Measurements from ENCODE around the gene LRRC38. TPM values are rescaled to one million over a fixed set of nuclear protein-coding genes. Genes with fewer than 3 reads are reported as not detected.

LRRC38 gene
- total and polyA plus RNA-seq, 2 of the 13 experiments (the other 11 are each of a cell fraction or from before 2014, with no cell fraction given): not detected

- Histone ChIP-seq H3K4me2 (ENCODE audit: low read depth, low read length) (no peak overlapping the region), H3K27ac (ENCODE audit: extremely low read length, insufficient read depth, low read length) (no peak overlapping the region), H3K79me2 (ENCODE audit: insufficient read depth, low read length) (no peaks in the 10 kb centered on the region), H3K4me3 (replicated peaks in 1 of 3; ENCODE audit: insufficient read depth in 1 of 3, low read depth in 2 of 3, low read length in 3 of 3) (no peak overlapping the region), H3K27me3 (ENCODE audit: control insufficient read depth in 1 of 2, insufficient read depth in 2 of 2, low read length in 2 of 2) (peaks cover 0 to 18% of the 10 kb centered on the region in 2 experiments; a peak in 2 of 5 replicates), H3K9ac (ENCODE audit: insufficient read depth, low read depth, low read length) (no peak overlapping the region), H2AFZ (ENCODE audit: low read length) (no peak overlapping the region), H3K9me3 (ENCODE audit: low read length) (0 out of 2 replicates have a peak, but pooled peaks cover 2% of the 10 kb centered on the region), H4K20me1 (ENCODE audit: insufficient read depth, low read length) (no peaks in the 10 kb centered on the region), H3K4me1 (ENCODE audit: insufficient read depth, low read length) (no peaks in the 10 kb centered on the region), H3K36me3 (replicated peaks in 1 of 2; ENCODE audit: control insufficient read depth in 1 of 2, insufficient read depth in 2 of 2, low read length in 2 of 2) (no peaks in the 10 kb centered on the region)
- no TSS peak for BruUV-seq (replicated peaks)
- CTCF ChIA-PET (ENCODE audit: low intra/inter-chr PET ratio, low total read pairs): no interaction called here
- FAIRE-seq (no peak), DNase-seq (ENCODE audit: low spot score) (no peak), ATAC-seq (no peak)
- intact Hi-C loops (cut with micrococcal nuclease; ENCODE audit: unreplicated experiment) (no loop called here), in situ Hi-C loops (cut with HindIII; ENCODE audit: extremely low pct_ligation_motif_present, low pct_unique_long_range_greater_than_20kb) (no loop called here)
- 0% methylated on average over 6 of the region's 8 CpGs for WGBS (ENCODE audit: low lambda C conversion rate)
- POLR2A ChIA-PET: no interaction called here
- TF ChIP-seq MTF1 (CRISPR knock-in tag; IDR thresholded peaks at IDR 0.05) (no peak), CREB1 (IDR thresholded peaks at IDR 0.05) (peak; percentile 60; the same call in 1 of the 2 replicates), CREB1 (CRISPR knock-in tag; IDR thresholded peaks at IDR 0.05) (no peak)
These were observed 10.1 kb upstream of the LRRC38 start for GRCh38 chr1:13523780-13524477.

- in situ Hi-C loops (cut with HindIII; ENCODE audit: extremely low pct_ligation_motif_present, low pct_unique_long_range_greater_than_20kb) (no loop called here), intact Hi-C loops (cut with micrococcal nuclease; ENCODE audit: unreplicated experiment) (no loop called here)
- no peak for DNase-seq (ENCODE audit: low spot score)
- Histone ChIP-seq H2AFZ (ENCODE audit: low read length) (no peak overlapping the region), H3K4me2 (ENCODE audit: low read depth, low read length) (no peak overlapping the region), H3K27me3 (ENCODE audit: control insufficient read depth in 1 of 2, insufficient read depth in 2 of 2, low read length in 2 of 2) (peaks cover 0 to 11% of the 10 kb centered on the region in 2 experiments; a peak in 2 of 5 replicates), H3K4me1 (ENCODE audit: insufficient read depth, low read length) (no peaks in the 10 kb centered on the region), H3K9ac (ENCODE audit: insufficient read depth, low read depth, low read length) (no peak overlapping the region), H3K36me3 (replicated peaks in 1 of 2; ENCODE audit: control insufficient read depth in 1 of 2, insufficient read depth in 2 of 2, low read length in 2 of 2) (no peaks in the 10 kb centered on the region), H3K4me3 (replicated peaks in 1 of 3; ENCODE audit: insufficient read depth in 1 of 3, low read depth in 2 of 3, low read length in 3 of 3) (no peak overlapping the region), H3K79me2 (ENCODE audit: insufficient read depth, low read length) (no peaks in the 10 kb centered on the region), H3K9me3 (ENCODE audit: low read length) (0 out of 2 replicates have a peak, but pooled peaks cover 5% of the 10 kb centered on the region), H3K27ac (ENCODE audit: extremely low read length, insufficient read depth, low read length) (no peak overlapping the region), H4K20me1 (ENCODE audit: insufficient read depth, low read length) (no peaks in the 10 kb centered on the region)
- CTCF ChIA-PET (ENCODE audit: low intra/inter-chr PET ratio, low total read pairs): no interaction called here
- no peak for ATAC-seq
- 55% methylated on average over 5 of the region's 12 CpGs for WGBS (ENCODE audit: low lambda C conversion rate)
- TF ChIP-seq LBX2 (CRISPR knock-in tag; IDR thresholded peaks at IDR 0.05; ENCODE audit: borderline replicate concordance) (no peak), IRX3 (CRISPR knock-in tag; IDR thresholded peaks at IDR 0.05; ENCODE audit: borderline replicate concordance, low read depth) (no peak), KLF6 (CRISPR knock-in tag; IDR thresholded peaks at IDR 0.05) (no peak), JDP2 (CRISPR knock-in tag; IDR thresholded peaks at IDR 0.05; ENCODE audit: borderline replicate concordance) (no peak), IRF1 (CRISPR knock-in tag; IDR thresholded peaks at IDR 0.05; ENCODE audit: low read depth) (no peak), BORCS8-MEF2B (CRISPR knock-in tag; IDR thresholded peaks at IDR 0.05) (no peak), PRPF4 (IDR thresholded peaks at IDR 0.05; ENCODE audit: low read depth, low read length, poor library complexity, severe bottlenecking) (no peak), RXRB (CRISPR knock-in tag; IDR thresholded peaks at IDR 0.05; ENCODE audit: borderline replicate concordance) (no peak), ZBTB2 (CRISPR knock-in tag; IDR thresholded peaks at IDR 0.05; ENCODE audit: low read depth) (no peak), FOXK2 (IDR thresholded peaks at IDR 0.05) (no peak), NCOR1 (IDR thresholded peaks at IDR 0.05; ENCODE audit: borderline replicate concordance, low read length) (no peak), ZNF337 (CRISPR knock-in tag; IDR thresholded peaks at IDR 0.05; ENCODE audit: borderline replicate concordance, low read depth) (no peak), ZMYM3 (CRISPR knock-in tag; IDR thresholded peaks at IDR 0.05) (no peak), ZSCAN25 (CRISPR knock-in tag; IDR thresholded peaks at IDR 0.05) (no peak)
- FAIRE-seq: no peak
- BruUV-seq (replicated peaks): no TSS peak
- POLR2A ChIA-PET: no interaction called here
These were observed 7.2 kb upstream of the LRRC38 start for GRCh38 chr1:13520985-13521384.

Data from HepG2 (cell line).